GM12878 (cell line): ENCODE measurements around the gene PIEZO2. TPM values are rescaled to one million over a fixed set of nuclear protein-coding genes. Genes with fewer than 3 reads are reported as not detected.

Source experiments
- ATAC-seq: fragments of 200-7000 bp; cut with Tn5 transposase; 3 replicates; pipeline ENCODE4 v1.9.1; 2020; ENCODE audit warnings: mild to moderate bottlenecking, moderate library complexity
- BruUV-seq: library from RNA; stranded (reverse); fragments of 400-500 nt; replicated peaks from 2 replicates; lab custom pipeline; 2021; lab: Mats Ljungman, UMichigan
- CTCF ChIA-PET: fragments of 300-600 bp; sonication (Branson Sonifier 250); formaldehyde crosslinking; extraction: SDS; loops from one replicate; lab custom pipeline; 2021; ENCODE audit warnings: inconsistent platforms; lab: Yijun Ruan, JAX
- POLR2A ChIA-PET: fragments of 350-600 bp; formaldehyde crosslinking; extraction: SDS; loops from one replicate; lab custom pipeline; 2021; ENCODE audit warnings: inconsistent platforms; lab: Charles Lee
- RAD21 ChIA-PET: fragments of 300-600 bp; sonication (Branson Sonifier 250); formaldehyde crosslinking; loops from one replicate; lab custom pipeline; 2023; ENCODE audit warnings: antibody characterized with exemption; ENCODE audit not compliant: unreplicated experiment; lab: Charles Lee
- SMC1A ChIA-PET: fragments of 300-600 bp; sonication (Branson Sonifier 250); formaldehyde crosslinking; loops from one replicate; lab custom pipeline; 2023; ENCODE audit not compliant: unreplicated experiment, uncharacterized antibody; lab: Charles Lee
- DNase-seq: peaks from one replicate; pipeline ENCODE4 v3.0.0-alpha.2; 2011; ENCODE audit warnings: low read depth, low spot score
- FAIRE-seq: peaks from 3 replicates; lab custom pipeline; 2011; peaks lifted over from hg19 to GRCh38; lab: Jason Lieb, UNC
- H2AFZ ChIP-seq: 2 replicates; pipeline ENCODE4 v1.6.0; 2011; ENCODE audit warnings: low read depth, low read length, control low read depth; ENCODE audit not compliant: control insufficient read depth
- H3K27ac ChIP-seq: 2 replicates; pipeline ENCODE4 v1.5.1; 2011; ENCODE audit warnings: control low read depth; ENCODE audit not compliant: control insufficient read depth, insufficient read depth
- H3K27me3 ChIP-seq, 2 experiments: replicated peaks in 1 of 2; 2 replicates each; pipeline versions ENCODE4 v1.6.0 to v1.6.1; 2011; ENCODE audit warnings: low read length in 1 of 2; ENCODE audit not compliant: control insufficient read depth in 2 of 2, insufficient read depth in 2 of 2
- H3K36me3 ChIP-seq, 2 experiments: 2 replicates each; pipeline ENCODE4 v1.5.1; 2011; ENCODE audit warnings: low read length in 1 of 2; ENCODE audit not compliant: control insufficient read depth in 2 of 2, insufficient read depth in 2 of 2
- H3K4me1 ChIP-seq: 2 replicates; pipeline ENCODE4 v1.6.1; 2011; ENCODE audit warnings: mild to moderate bottlenecking, low read length, moderate library complexity, mixed read lengths; ENCODE audit not compliant: control insufficient read depth, insufficient read depth
- H3K4me2 ChIP-seq: 2 replicates; pipeline ENCODE4 v1.6.0; 2011; ENCODE audit warnings: control low read depth; ENCODE audit not compliant: control insufficient read depth, insufficient read depth
- H3K4me3 ChIP-seq: fragments of 200-600 bp; sonication (generic); 2 replicates; pipeline ENCODE4 v1.5.1; 2016
- H3K79me2 ChIP-seq: 2 replicates; pipeline ENCODE4 v1.6.0; 2011; ENCODE audit warnings: low read length; ENCODE audit not compliant: control insufficient read depth, insufficient read depth
- H3K9ac ChIP-seq: 2 replicates; pipeline ENCODE4 v1.8.0; 2011; ENCODE audit warnings: low read length, control low read depth, mixed read lengths; ENCODE audit not compliant: control insufficient read depth, insufficient read depth
- H3K9me3 ChIP-seq: replicated peaks from 3 replicates; pipeline ENCODE4 v1.5.1; 2011; ENCODE audit warnings: mild to moderate bottlenecking, low read length; ENCODE audit not compliant: control insufficient read depth, insufficient read depth
- H4K20me1 ChIP-seq: 2 replicates; pipeline ENCODE4 v1.6.0; 2011; ENCODE audit not compliant: control insufficient read depth, insufficient read depth
- BHLHE40 ChIP-seq, 2 experiments: fragments of 450-650 bp in 1 of 2; IDR thresholded peaks; 2 replicates each; pipeline ENCODE4 v1.6.1; 2011 to 2017; ENCODE audit warnings: low read depth in 2 of 2, borderline replicate concordance in 1 of 2, improper control_type of control experiment in 1 of 2, low read length in 1 of 2, mild to moderate bottlenecking in 1 of 2
- BMI1 ChIP-seq: fragments of 450-650 bp; IDR thresholded peaks from 2 replicates; pipeline ENCODE4 v1.6.1; 2016; ENCODE audit warnings: mild to moderate bottlenecking, moderate library complexity, borderline replicate concordance
- BRCA1 ChIP-seq: IDR thresholded peaks from 2 replicates; pipeline ENCODE4 v1.6.1; 2011; ENCODE audit warnings: low read depth, low read length, improper control_type of control experiment
- CREM ChIP-seq: IDR thresholded peaks from 2 replicates; pipeline ENCODE4 v1.6.1; 2014; ENCODE audit warnings: antibody characterized with exemption, low read depth
- GABPA ChIP-seq: IDR thresholded peaks from 2 replicates; pipeline ENCODE4 v1.6.1; 2014; ENCODE audit warnings: antibody characterized with exemption, low read depth, mild to moderate bottlenecking, inconsistent platforms
- HCFC1 ChIP-seq: fragments of 150-350 bp; IDR thresholded peaks from 2 replicates; pipeline ENCODE4 v1.6.1; 2014; ENCODE audit warnings: low read length
- IRF4 ChIP-seq: IDR thresholded peaks from 2 replicates; pipeline ENCODE4 v1.6.1; 2011; ENCODE audit warnings: low read depth, low read length
- MYC ChIP-seq: IDR thresholded peaks from 2 replicates; pipeline ENCODE4 v1.6.1; 2011; ENCODE audit warnings: mild to moderate bottlenecking, low read length, moderate library complexity, inconsistent platforms; ENCODE audit not compliant: insufficient read depth, insufficient replicate concordance, insufficient read length, severe bottlenecking
- NKRF ChIP-seq: fragments of 450-650 bp; conservative IDR thresholded peaks from 2 replicates; pipeline ENCODE4 v1.6.1; 2017; ENCODE audit warnings: mild to moderate bottlenecking, moderate library complexity
- POLR2AphosphoS5 ChIP-seq: IDR thresholded peaks from 2 replicates; pipeline ENCODE4 v1.6.1; 2011; ENCODE audit warnings: mild to moderate bottlenecking, low read length, inconsistent platforms
- SRF ChIP-seq, 2 experiments: IDR thresholded peaks; 2 replicates each; pipeline ENCODE4 v1.6.1; 2011; ENCODE audit warnings: low read depth in 2 of 2, low read length in 2 of 2, mild to moderate bottlenecking in 1 of 2, moderate library complexity in 1 of 2
- TCF7 ChIP-seq: IDR thresholded peaks from 2 replicates; pipeline ENCODE4 v1.6.1; 2014; ENCODE audit warnings: antibody characterized with exemption, borderline replicate concordance
- ZBED1 ChIP-seq: IDR thresholded peaks from 2 replicates; pipeline ENCODE4 v1.6.1; 2016; ENCODE audit warnings: borderline replicate concordance
- WGBS: methylation state at CpG from one replicate; pipeline ENCODE4 v1.1.6; 2016; ENCODE audit warnings: low lambda C conversion rate; ENCODE audit not compliant: insufficient replicate concordance, insufficient coverage; ENCODE audit errors: missing lambda C conversion rate; 5-methylcytosine and 5-hydroxymethylcytosine counted together
- in situ Hi-C: fragments of 300-500 bp; cut with MboI; formaldehyde crosslinking; loops from 9 replicates; pipeline ENCODE4 v1.14.3; 2018; ENCODE audit warnings: mixed read lengths
- intact Hi-C: fragments of 100-400 bp; cut with micrococcal nuclease; formaldehyde crosslinking; loops from one replicate; pipeline ENCODE4 v1.14.2; 2022; ENCODE audit not compliant: unreplicated experiment
- polyA plus RNA-seq, 11 experiments: library from polyadenylated mRNA; depleted of rRNA in 4 of 11; unstranded in 6 of 11; stranded (reverse) in 5 of 11; fragments of >200 nt; fragmentation: Nextera tagmentation in 4 of 11; fragmentation: Illumina TruSeq in 1 of 11; extraction: Ambion mirVana in 4 of 11; extraction: Trizol in 1 of 11; gene quantifications; 1 replicate in 1 of 11; 2 replicates in 10 of 11; pipeline versions ENCODE4 v1.2.1 to v1.2.3, GENCODE V29; 2011 to 2016; ENCODE audit warnings: inconsistent platforms in 2 of 11, missing spikeins in 2 of 11, low read depth in 1 of 11
- total RNA-seq, 4 experiments: library from RNA; depleted of rRNA in 3 of 4; stranded (reverse); fragments of >200 nt in 3 of 4; fragmentation: Illumina TruSeq in 1 of 4; extraction: Trizol in 1 of 4; gene quantifications; 2 replicates each; pipeline versions ENCODE4 v1.2.1 to v1.2.3, GENCODE V29; 2013 to 2021
- TF ChIP-seq, protein P1 (sequence below): IDR thresholded peaks from 2 replicates; pipeline ENCODE4 v1.6.1; 2012; ENCODE audit warnings: mild to moderate bottlenecking, low read depth, low read length
- TF ChIP-seq, protein P2 (sequence below): fragments of 450-650 bp; IDR thresholded peaks from 2 replicates; pipeline ENCODE4 v1.6.1; 2017; ENCODE audit warnings: mild to moderate bottlenecking, moderate library complexity

Gene PIEZO2
- total and polyA plus RNA-seq, 10 of the 15 experiments (the other 5 are each of a cell fraction or from before 2014, with no cell fraction given), result 6.7 to 42.3 (median 27.4) TPM

DNA sequence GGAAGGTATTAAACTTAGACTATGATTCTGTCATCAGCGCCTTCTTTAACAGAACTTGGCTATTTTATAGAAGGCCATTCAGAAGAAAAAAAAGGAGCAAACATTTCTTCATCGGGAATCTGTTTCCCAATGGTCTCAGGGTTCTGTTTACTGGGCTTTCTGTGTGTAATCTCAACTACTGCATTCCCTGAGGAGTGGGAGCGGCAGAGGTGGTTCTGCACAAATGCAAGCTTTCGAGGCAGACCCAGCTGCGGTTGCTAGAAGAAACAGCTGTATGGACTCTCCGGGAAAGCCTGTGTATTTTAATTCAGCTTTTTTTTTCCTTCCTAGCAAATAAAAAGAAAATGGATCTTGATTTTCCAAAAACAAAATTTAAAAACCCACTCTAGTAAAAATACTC, 372.9 kb downstream of the PIEZO2 start:
- CTCF ChIA-PET, result interaction anchor here (1.1 to 1.5 kb wide), 2 partner anchors 10 to 11 kb away, joined by 3 to 4 read pairs; no protein-coding TSS in a partner anchor

More for the DNA sequence above, 372.9 kb downstream of the PIEZO2 start:
- 68% methylated on average over 6 of the region's 6 CpGs for WGBS
- POLR2A ChIA-PET, result no interaction called here
- Histone ChIP-seq H3K27me3 (no peaks in the 10 kb centered on the region), H3K79me2 (no peaks in the 10 kb centered on the region), H3K36me3 (peaks cover 0 to 8% of the 10 kb centered on the region in 2 experiments; a peak in 3 of 4 replicates), H4K20me1 (no peaks in the 10 kb centered on the region), H3K4me3 (no peak overlapping the region), H3K9ac (no peak overlapping the region), H3K9me3 (no peaks in the 10 kb centered on the region), H2AFZ (no peak overlapping the region), H3K4me2 (no peak overlapping the region), H3K4me1 (no peaks in the 10 kb centered on the region), H3K27ac (no peak overlapping the region)
- intact Hi-C loops, result no loop called here
- SMC1A ChIA-PET, result interaction anchor here (1.2 to 3.0 kb wide), 5 partner anchors 10 to 804 kb away, joined by 3 to 15 read pairs (median 5); no protein-coding TSS in a partner anchor
- no peak for FAIRE-seq
- BruUV-seq, result no TSS peak
- no peak for ATAC-seq
- RAD21 ChIA-PET, result interaction anchor here (1.4 to 2.0 kb wide), 3 partner anchors 10 to 378 kb away, joined by 4 to 5 read pairs (median 4); no protein-coding TSS in a partner anchor
- TF ChIP-seq ZBED1 (no peak), CREM (no peak), NKRF (no peak), IRF4 (no peak), POLR2AphosphoS5 (no peak), BHLHE40 (IDR thresholded peaks at IDR 0.05; ENCODE audit: borderline replicate concordance in 1 of 2, low read depth in 2 of 2, low read length in 1 of 2) (no peak), GABPA (no peak), MYC (no peak), BMI1 (no peak), BRCA1 (no peak), TCF7 (no peak), SRF (IDR thresholded peaks at IDR 0.05; ENCODE audit: low read depth in 2 of 2, low read length in 2 of 2) (no peak), HCFC1 (no peak)
- TF ChIP-seq, protein P1, sequence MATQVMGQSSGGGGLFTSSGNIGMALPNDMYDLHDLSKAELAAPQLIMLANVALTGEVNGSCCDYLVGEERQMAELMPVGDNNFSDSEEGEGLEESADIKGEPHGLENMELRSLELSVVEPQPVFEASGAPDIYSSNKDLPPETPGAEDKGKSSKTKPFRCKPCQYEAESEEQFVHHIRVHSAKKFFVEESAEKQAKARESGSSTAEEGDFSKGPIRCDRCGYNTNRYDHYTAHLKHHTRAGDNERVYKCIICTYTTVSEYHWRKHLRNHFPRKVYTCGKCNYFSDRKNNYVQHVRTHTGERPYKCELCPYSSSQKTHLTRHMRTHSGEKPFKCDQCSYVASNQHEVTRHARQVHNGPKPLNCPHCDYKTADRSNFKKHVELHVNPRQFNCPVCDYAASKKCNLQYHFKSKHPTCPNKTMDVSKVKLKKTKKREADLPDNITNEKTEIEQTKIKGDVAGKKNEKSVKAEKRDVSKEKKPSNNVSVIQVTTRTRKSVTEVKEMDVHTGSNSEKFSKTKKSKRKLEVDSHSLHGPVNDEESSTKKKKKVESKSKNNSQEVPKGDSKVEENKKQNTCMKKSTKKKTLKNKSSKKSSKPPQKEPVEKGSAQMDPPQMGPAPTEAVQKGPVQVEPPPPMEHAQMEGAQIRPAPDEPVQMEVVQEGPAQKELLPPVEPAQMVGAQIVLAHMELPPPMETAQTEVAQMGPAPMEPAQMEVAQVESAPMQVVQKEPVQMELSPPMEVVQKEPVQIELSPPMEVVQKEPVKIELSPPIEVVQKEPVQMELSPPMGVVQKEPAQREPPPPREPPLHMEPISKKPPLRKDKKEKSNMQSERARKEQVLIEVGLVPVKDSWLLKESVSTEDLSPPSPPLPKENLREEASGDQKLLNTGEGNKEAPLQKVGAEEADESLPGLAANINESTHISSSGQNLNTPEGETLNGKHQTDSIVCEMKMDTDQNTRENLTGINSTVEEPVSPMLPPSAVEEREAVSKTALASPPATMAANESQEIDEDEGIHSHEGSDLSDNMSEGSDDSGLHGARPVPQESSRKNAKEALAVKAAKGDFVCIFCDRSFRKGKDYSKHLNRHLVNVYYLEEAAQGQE, result no peak
- TF ChIP-seq, protein P2, sequence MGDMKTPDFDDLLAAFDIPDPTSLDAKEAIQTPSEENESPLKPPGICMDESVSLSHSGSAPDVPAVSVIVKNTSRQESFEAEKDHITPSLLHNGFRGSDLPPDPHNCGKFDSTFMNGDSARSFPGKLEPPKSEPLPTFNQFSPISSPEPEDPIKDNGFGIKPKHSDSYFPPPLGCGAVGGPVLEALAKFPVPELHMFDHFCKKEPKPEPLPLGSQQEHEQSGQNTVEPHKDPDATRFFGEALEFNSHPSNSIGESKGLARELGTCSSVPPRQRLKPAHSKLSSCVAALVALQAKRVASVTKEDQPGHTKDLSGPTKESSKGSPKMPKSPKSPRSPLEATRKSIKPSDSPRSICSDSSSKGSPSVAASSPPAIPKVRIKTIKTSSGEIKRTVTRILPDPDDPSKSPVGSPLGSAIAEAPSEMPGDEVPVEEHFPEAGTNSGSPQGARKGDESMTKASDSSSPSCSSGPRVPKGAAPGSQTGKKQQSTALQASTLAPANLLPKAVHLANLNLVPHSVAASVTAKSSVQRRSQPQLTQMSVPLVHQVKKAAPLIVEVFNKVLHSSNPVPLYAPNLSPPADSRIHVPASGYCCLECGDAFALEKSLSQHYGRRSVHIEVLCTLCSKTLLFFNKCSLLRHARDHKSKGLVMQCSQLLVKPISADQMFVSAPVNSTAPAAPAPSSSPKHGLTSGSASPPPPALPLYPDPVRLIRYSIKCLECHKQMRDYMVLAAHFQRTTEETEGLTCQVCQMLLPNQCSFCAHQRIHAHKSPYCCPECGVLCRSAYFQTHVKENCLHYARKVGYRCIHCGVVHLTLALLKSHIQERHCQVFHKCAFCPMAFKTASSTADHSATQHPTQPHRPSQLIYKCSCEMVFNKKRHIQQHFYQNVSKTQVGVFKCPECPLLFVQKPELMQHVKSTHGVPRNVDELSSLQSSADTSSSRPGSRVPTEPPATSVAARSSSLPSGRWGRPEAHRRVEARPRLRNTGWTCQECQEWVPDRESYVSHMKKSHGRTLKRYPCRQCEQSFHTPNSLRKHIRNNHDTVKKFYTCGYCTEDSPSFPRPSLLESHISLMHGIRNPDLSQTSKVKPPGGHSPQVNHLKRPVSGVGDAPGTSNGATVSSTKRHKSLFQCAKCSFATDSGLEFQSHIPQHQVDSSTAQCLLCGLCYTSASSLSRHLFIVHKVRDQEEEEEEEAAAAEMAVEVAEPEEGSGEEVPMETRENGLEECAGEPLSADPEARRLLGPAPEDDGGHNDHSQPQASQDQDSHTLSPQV, result no peak
- no peak for DNase-seq
- in situ Hi-C loops, result no loop called here
